ENCODE data around the gene IL3RA.
A peak's percentile ranks its signal among the peaks of the same experiment; 100 is the strongest.
"Not testable (repeated sequence)": the region's sequence is repeated elsewhere in the genome, so short reads cannot be mapped to it uniquely, and the experiment has no call there.

IL3RA gene

GRCh38 chrX:1336331-1336943 is at the start of gene IL3RA:
Gene IL3RA (plus strand): TSS chrX:1336785. CDS start chrX:1341766, 4,981 bp downstream.
- no peak for DNase-seq

GRCh38 chrX:1289535-1289934 is 47.0 kb upstream of the IL3RA start:
- DNase-seq, result no peak

- no peak for DNase-seq
These were observed 45.4 kb upstream of the IL3RA start for GRCh38 chrX:1291110-1291740.

GRCh38 chrX:1292575-1293290 is 43.9 kb upstream of the IL3RA start:
- no peak for DNase-seq

- DNase-seq, result no peak
These were observed 42.1 kb upstream of the IL3RA start for GRCh38 chrX:1294301-1295067.

- no peak for DNase-seq
These were observed 41.0 kb upstream of the IL3RA start for GRCh38 chrX:1295550-1295949.

- DNase-seq, result not testable (repeated sequence)
These were observed 39.0 kb upstream of the IL3RA start for GRCh38 chrX:1297591-1297990.

- no peak for DNase-seq
These were observed 36.1 kb upstream of the IL3RA start for GRCh38 chrX:1300449-1300848.

GRCh38 chrX:1305411-1305810 is 31.2 kb upstream of the IL3RA start:
- DNase-seq, result no peak

GRCh38 chrX:1306909-1307625 is 29.5 kb upstream of the IL3RA start:
- no peak for DNase-seq

GRCh38 chrX:1307626-1308340 is 28.8 kb upstream of the IL3RA start:
- DNase-seq, result no peak

- DNase-seq, result no peak
These were observed 28.1 kb upstream of the IL3RA start for GRCh38 chrX:1308476-1308875.

GRCh38 chrX:1308917-1309316 is 27.7 kb upstream of the IL3RA start:
- not testable (repeated sequence) for DNase-seq

GRCh38 chrX:1313788-1314187 is 22.8 kb upstream of the IL3RA start:
- no peak for DNase-seq

- DNase-seq, result no peak
These were observed 20.1 kb upstream of the IL3RA start for GRCh38 chrX:1316527-1316926.

- DNase-seq, result no peak
These were observed 14.9 kb upstream of the IL3RA start for GRCh38 chrX:1321674-1322073.

- DNase-seq, result no peak
These were observed 14.2 kb upstream of the IL3RA start for GRCh38 chrX:1322393-1322792.

GRCh38 chrX:1323315-1323714 is 13.3 kb upstream of the IL3RA start:
- peak; percentile 28 for DNase-seq

GRCh38 chrX:1325515-1326116 is 11.0 kb upstream of the IL3RA start:
- no peak for DNase-seq

- no peak for DNase-seq
These were observed 8.8 kb upstream of the IL3RA start for GRCh38 chrX:1327651-1328304.

GRCh38 chrX:1330605-1331004 is 6.0 kb upstream of the IL3RA start:
- DNase-seq, result no peak
